HEK293 (cell line): ENCODE data around the gene TMEM185B.

Source experiments
- CTCF ChIP-seq: fragments of 450-650 bp; formaldehyde crosslinking; IDR thresholded peaks from 2 replicates; pipeline ENCODE4 v1.5.1; 2016; ENCODE audit warnings: missing biosample characterization, missing genetic modification characterization
- TF ChIP-seq, protein P1 (sequence below): fragments of 450-650 bp; formaldehyde crosslinking; IDR thresholded peaks from 2 replicates; pipeline ENCODE4 v1.5.1; 2016; ENCODE audit warnings: missing biosample characterization, missing genetic modification characterization

DNA sequence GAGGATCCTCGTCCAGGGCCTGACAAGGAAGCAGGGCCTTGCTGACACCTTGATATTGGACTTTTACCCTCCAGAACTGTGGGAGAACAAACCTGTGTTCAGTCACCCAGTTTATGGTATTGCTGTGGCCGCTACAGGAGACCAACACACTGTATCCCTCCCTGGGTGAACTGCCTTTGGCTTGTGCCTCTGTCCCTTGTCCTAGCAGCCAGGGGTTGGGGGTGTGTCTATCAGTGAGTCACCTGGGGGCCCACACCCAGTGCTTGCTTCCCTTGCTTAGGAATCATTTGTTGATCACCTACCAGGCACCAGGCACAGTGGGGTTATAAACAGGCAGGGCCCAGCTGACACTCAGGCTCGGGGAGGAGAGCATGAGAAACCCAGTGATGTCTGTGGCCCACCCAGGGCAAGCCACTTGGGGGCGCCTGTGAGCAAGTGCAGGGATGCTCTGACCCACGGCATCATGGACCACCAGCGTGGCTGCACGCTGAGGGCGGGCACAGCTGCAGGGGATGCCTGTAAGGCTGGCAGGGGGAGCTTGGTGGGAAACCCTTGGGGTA lies 17.1 kb downstream of the TMEM185B start:
- TF ChIP-seq, protein P1, sequence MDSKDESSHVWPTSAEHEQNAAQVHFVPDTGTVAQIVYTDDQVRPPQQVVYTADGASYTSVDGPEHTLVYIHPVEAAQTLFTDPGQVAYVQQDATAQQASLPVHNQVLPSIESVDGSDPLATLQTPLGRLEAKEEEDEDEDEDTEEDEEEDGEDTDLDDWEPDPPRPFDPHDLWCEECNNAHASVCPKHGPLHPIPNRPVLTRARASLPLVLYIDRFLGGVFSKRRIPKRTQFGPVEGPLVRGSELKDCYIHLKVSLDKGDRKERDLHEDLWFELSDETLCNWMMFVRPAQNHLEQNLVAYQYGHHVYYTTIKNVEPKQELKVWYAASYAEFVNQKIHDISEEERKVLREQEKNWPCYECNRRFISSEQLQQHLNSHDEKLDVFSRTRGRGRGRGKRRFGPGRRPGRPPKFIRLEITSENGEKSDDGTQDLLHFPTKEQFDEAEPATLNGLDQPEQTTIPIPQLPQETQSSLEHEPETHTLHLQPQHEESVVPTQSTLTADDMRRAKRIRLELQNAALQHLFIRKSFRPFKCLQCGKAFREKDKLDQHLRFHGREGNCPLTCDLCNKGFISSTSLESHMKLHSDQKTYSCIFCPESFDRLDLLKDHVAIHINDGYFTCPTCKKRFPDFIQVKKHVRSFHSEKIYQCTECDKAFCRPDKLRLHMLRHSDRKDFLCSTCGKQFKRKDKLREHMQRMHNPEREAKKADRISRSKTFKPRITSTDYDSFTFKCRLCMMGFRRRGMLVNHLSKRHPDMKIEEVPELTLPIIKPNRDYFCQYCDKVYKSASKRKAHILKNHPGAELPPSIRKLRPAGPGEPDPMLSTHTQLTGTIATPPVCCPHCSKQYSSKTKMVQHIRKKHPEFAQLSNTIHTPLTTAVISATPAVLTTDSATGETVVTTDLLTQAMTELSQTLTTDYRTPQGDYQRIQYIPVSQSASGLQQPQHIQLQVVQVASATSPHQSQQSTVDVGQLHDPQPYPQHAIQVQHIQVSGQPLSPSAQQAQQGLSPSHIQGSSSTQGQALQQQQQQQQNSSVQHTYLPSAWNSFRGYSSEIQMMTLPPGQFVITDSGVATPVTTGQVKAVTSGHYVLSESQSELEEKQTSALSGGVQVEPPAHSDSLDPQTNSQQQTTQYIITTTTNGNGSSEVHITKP = no peak
- TF ChIP-seq CTCF (tag by site-specific recombination) = peak; percentile 33; the same call in 1 of the 2 replicates
